ENCODE data around the gene WDR7. TPM values are rescaled to one million over a fixed set of nuclear protein-coding genes. Genes with fewer than 3 reads are reported as not detected.
A peak's percentile ranks its signal among the peaks of the same experiment; 100 is the strongest.

The WDR7 gene
- total RNA-seq, 6 experiments from 2014 or later = 10.4 to 18.8 (median 15.3) TPM

- WGBS (ENCODE audit: insufficient coverage, low coverage, low lambda C conversion rate, missing lambda C conversion rate) = 93% methylated on average over 3 of the region's 3 CpGs
- no peak for ATAC-seq
- H3K27ac ChIP-seq = no peak overlapping the region
- no peak overlapping the region for H3K4me3 ChIP-seq
- H3K36me3 ChIP-seq = no peaks in the 10 kb centered on the region
- H3K9me3 ChIP-seq = no peaks in the 10 kb centered on the region
- TF ChIP-seq POLR2A (IDR thresholded peaks at IDR 0.05) (no peak), CTCF (IDR thresholded peaks at IDR 0.05) (no peak)
- intact Hi-C loops (cut with DNase I) = no loop called here
- DNase-seq = no peak
- no peaks in the 10 kb centered on the region for H3K4me1 ChIP-seq
- no peaks in the 10 kb centered on the region for H3K27me3 ChIP-seq
Observed at GRCh38 chr18:56643381-56643780, 7.8 kb upstream of the WDR7 start.

GRCh38 chr18:56645415-56646016 lies 5.6 kb upstream of the WDR7 start:
- Histone ChIP-seq H3K4me1 (peaks cover 0 to 2% (median 0%) of the 10 kb centered on the region in 4 donors), H3K27me3 (no peaks in the 10 kb centered on the region), H3K4me3 (no peak overlapping the region), H3K27ac (no peak overlapping the region), H3K36me3 (no peaks in the 10 kb centered on the region), H3K9me3 (no peaks in the 10 kb centered on the region)
- intact Hi-C loops (cut with DNase I) = no loop called here
- no peak for DNase-seq
- TF ChIP-seq POLR2A (IDR thresholded peaks at IDR 0.05) (no peak), CTCF (IDR thresholded peaks at IDR 0.05) (peak in 3 of 4 donors; percentile 41 to 51 (median 46))
- peak in 3 of 4 donors; percentile 26 to 40 (median 29) for ATAC-seq
- WGBS (ENCODE audit: insufficient coverage, low coverage, low lambda C conversion rate, missing lambda C conversion rate) = 53% methylated on average over 5 of the region's 5 CpGs

GRCh38 chr18:56647071-56647470 lies 4.1 kb upstream of the WDR7 start:
- no peaks in the 10 kb centered on the region for H3K36me3 ChIP-seq
- no peak for ATAC-seq
- intact Hi-C loops (cut with DNase I) = no loop called here
- H3K9me3 ChIP-seq = no peaks in the 10 kb centered on the region
- peaks cover 0 to 7% (median under 1%) of the 10 kb centered on the region in 4 donors for H3K4me1 ChIP-seq
- DNase-seq = no peak
- H3K27ac ChIP-seq = no peak overlapping the region
- no peaks in the 10 kb centered on the region for H3K27me3 ChIP-seq
- no peak overlapping the region for H3K4me3 ChIP-seq
- TF ChIP-seq POLR2A (IDR thresholded peaks at IDR 0.05) (no peak), CTCF (IDR thresholded peaks at IDR 0.05) (no peak)

- WGBS (ENCODE audit: insufficient coverage, low coverage, low lambda C conversion rate, missing lambda C conversion rate) = 80% methylated on average over 3 of the region's 3 CpGs
- no peak overlapping the region for H3K27ac ChIP-seq
- no peak overlapping the region for H3K4me3 ChIP-seq
- DNase-seq (no peak), ATAC-seq (no peak)
- peaks cover 0 to 14% (median 5%) of the 10 kb centered on the region in 4 donors for H3K4me1 ChIP-seq
- TF ChIP-seq CTCF (IDR thresholded peaks at IDR 0.05) (no peak), POLR2A (IDR thresholded peaks at IDR 0.05) (no peak)
- no peaks in the 10 kb centered on the region for H3K9me3 ChIP-seq
- no peaks in the 10 kb centered on the region for H3K36me3 ChIP-seq
- intact Hi-C loops (cut with DNase I) = no loop called here
- no peaks in the 10 kb centered on the region for H3K27me3 ChIP-seq
Observed at GRCh38 chr18:56647951-56648893, 2.9 kb upstream of the WDR7 start.
